Astrocyte of the spinal cord (primary cell): ENCODE measurements around the gene TMEM235.

Experiments
- DNase-seq: peaks from one replicate; pipeline ENCODE4 v3.0.0; 2011; ENCODE audit warnings: low read depth, low spot score
- H3K4me3 ChIP-seq: 2 replicates; pipeline ENCODE4 v1.5.1; 2011; ENCODE audit warnings: low read depth, mild to moderate bottlenecking, low read length, moderate library complexity
- CTCF ChIP-seq: IDR thresholded peaks from 2 replicates; pipeline ENCODE4 v1.5.1; 2012; ENCODE audit warnings: low read depth, mild to moderate bottlenecking, low read length, inconsistent platforms
- in situ Hi-C: cut with HindIII; loops from 2 replicates; pipeline ENCODE4 v1.10.0; 2017; ENCODE audit warnings: low sequenced_read_pairs

The TMEM235 gene

GRCh38 chr17:78267253-78268073 lies 36.0 kb downstream of the TMEM235 start:
- DNase-seq = no peak
- H3K4me3 ChIP-seq = no peak overlapping the region
- in situ Hi-C loops = no loop called here
- TF ChIP-seq CTCF = no peak

- no peak for DNase-seq
- no peak for TF ChIP-seq CTCF
- in situ Hi-C loops = no loop called here
- no peak overlapping the region for H3K4me3 ChIP-seq
Observed at GRCh38 chr17:78268191-78268874, 36.9 kb downstream of the TMEM235 start.

GRCh38 chr17:78268951-78269905 lies 37.8 kb downstream of the TMEM235 start:
- DNase-seq = peak; percentile 61
- no peak for TF ChIP-seq CTCF
- no peak overlapping the region for H3K4me3 ChIP-seq
- in situ Hi-C loops = no loop called here

- no peak for TF ChIP-seq CTCF
- no peak for DNase-seq
- in situ Hi-C loops = no loop called here
- H3K4me3 ChIP-seq = no peak overlapping the region
Observed at GRCh38 chr17:78269955-78270381, 38.5 kb downstream of the TMEM235 start.

GRCh38 chr17:78271419-78272170 lies 40.2 kb downstream of the TMEM235 start:
- TF ChIP-seq CTCF = no peak
- in situ Hi-C loops = no loop called here
- no peak for DNase-seq
- H3K4me3 ChIP-seq = no peak overlapping the region
